K562 (cell line): ENCODE measurements around the gene SKIDA1. TPM values are rescaled to one million over a fixed set of nuclear protein-coding genes. Genes with fewer than 3 reads are reported as not detected.
"Not testable (repeated sequence)": the region's sequence is repeated elsewhere in the genome, so short reads cannot be mapped to it uniquely, and the experiment has no call there.

Experiments
- ATAC-seq: fragments of 200-7000 bp; cut with Tn5 transposase; 3 replicates; pipeline ENCODE4 v1.9.1; 2020; ENCODE audit warnings: moderate library complexity
- BruUV-seq: library from RNA; stranded (reverse); fragments of 400-500 nt; replicated peaks from 2 replicates; lab custom pipeline; 2021; lab: Mats Ljungman, UMichigan
- CTCF ChIA-PET: fragments of 300-600 bp; formaldehyde crosslinking; extraction: SDS; loops from one replicate; lab custom pipeline; 2021; ENCODE audit warnings: low intra/inter-chr PET ratio; lab: Yijun Ruan, JAX
- POLR2A ChIA-PET: fragments of 300-600, 350-650 bp; sonication (Branson Sonifier 250); formaldehyde crosslinking; extraction: SDS; loops from one replicate; lab custom pipeline; 2021; ENCODE audit warnings: antibody characterized with exemption, inconsistent platforms; lab: Yijun Ruan, JAX
- DNase-seq, 4 experiments: peaks; one replicate each; pipeline versions ENCODE4 v3.0.0 to v3.0.0-alpha.2; 2011 to 2018; ENCODE audit warnings: low spot score in 3 of 4, mixed read lengths in 3 of 4; ENCODE audit errors: extremely low read depth in 1 of 4
- FAIRE-seq: peaks from 2 replicates; lab custom pipeline; 2011; peaks lifted over from hg19 to GRCh38; lab: Jason Lieb, UNC
- H2AFZ ChIP-seq: 2 replicates; pipeline ENCODE4 v1.6.0; 2011; ENCODE audit warnings: low read depth, low read length, control low read depth, inconsistent platforms
- H3K27ac ChIP-seq: fragments of 200-600 bp; 3 replicates; pipeline ENCODE4 v1.8.0; 2011; ENCODE audit warnings: low read depth, mild to moderate bottlenecking, control low read depth, inconsistent platforms, low read length, moderate library complexity, mixed read lengths; ENCODE audit errors: extremely low read depth
- H3K27me3 ChIP-seq, 2 experiments: fragments of 300-600 bp in 1 of 2; 2 replicates in 1 of 2; 3 replicates in 1 of 2; pipeline versions ENCODE4 v1.6.0 to v1.8.0; 2011; ENCODE audit warnings: inconsistent platforms in 2 of 2, low read length in 2 of 2, mild to moderate bottlenecking in 1 of 2, mixed read lengths in 1 of 2, moderate library complexity in 1 of 2; ENCODE audit not compliant: control insufficient read depth in 2 of 2, insufficient read depth in 2 of 2
- H3K36me3 ChIP-seq: fragments of 300-600 bp; 3 replicates; pipeline ENCODE4 v1.8.0; 2011; ENCODE audit warnings: mild to moderate bottlenecking, low read length, inconsistent platforms; ENCODE audit not compliant: control insufficient read depth, insufficient read depth
- H3K4me1 ChIP-seq, 2 experiments: fragments of 200-600 bp in 1 of 2; replicated peaks in 1 of 2; 2 replicates in 1 of 2; 3 replicates in 1 of 2; pipeline versions ENCODE4 v1.5.1 to v1.8.0; 2011; ENCODE audit warnings: inconsistent platforms in 2 of 2, low read length in 2 of 2, mild to moderate bottlenecking in 1 of 2, mixed read lengths in 1 of 2, moderate library complexity in 1 of 2; ENCODE audit not compliant: control insufficient read depth in 2 of 2, insufficient read depth in 2 of 2
- H3K4me2 ChIP-seq: 2 replicates; pipeline ENCODE4 v1.6.1; 2011; ENCODE audit warnings: low read length, control low read depth, inconsistent platforms, mixed read lengths; ENCODE audit not compliant: insufficient read depth
- H3K4me3 ChIP-seq: fragments of 200-600 bp; sonication (generic), shearing (Covaris generic); 2 replicates; pipeline ENCODE4 v1.5.1; 2016; ENCODE audit warnings: control low read depth, inconsistent platforms
- H3K79me2 ChIP-seq: fragments of 200-600 bp; 3 replicates; pipeline ENCODE4 v1.8.0; 2011; ENCODE audit warnings: low read length, inconsistent platforms; ENCODE audit not compliant: control insufficient read depth, insufficient read depth
- H3K9ac ChIP-seq, 2 experiments: 2 replicates each; pipeline versions ENCODE4 v1.6.0 to v1.6.1; 2011; ENCODE audit warnings: low read depth in 2 of 2, low read length in 2 of 2, control low read depth in 1 of 2, inconsistent platforms in 1 of 2, mild to moderate bottlenecking in 1 of 2, mixed read lengths in 1 of 2; ENCODE audit not compliant: insufficient read depth in 1 of 2
- H3K9me1 ChIP-seq: one replicate; pipeline ENCODE4 v1.6.0; 2011; ENCODE audit warnings: inconsistent platforms, mild to moderate bottlenecking, low read length, moderate library complexity; ENCODE audit not compliant: control insufficient read depth, insufficient read depth
- H3K9me3 ChIP-seq: replicated peaks from 2 replicates; pipeline ENCODE4 v1.5.1; 2011; ENCODE audit warnings: low read depth, low read length, inconsistent platforms; ENCODE audit not compliant: control insufficient read depth, insufficient read depth
- H4K20me1 ChIP-seq: replicated peaks from 2 replicates; pipeline ENCODE4 v1.6.1; 2011; ENCODE audit warnings: low read length, inconsistent platforms, mixed read lengths; ENCODE audit not compliant: control insufficient read depth, insufficient read depth
- CREB1 ChIP-seq, 2 experiments: sonication (generic) in 1 of 2; formaldehyde crosslinking in 1 of 2; IDR thresholded peaks; 2 replicates each; pipeline versions ENCODE4 v1.6.1 to v1.8.0; 2012 to 2022; ENCODE audit warnings: inconsistent platforms in 1 of 2, mild to moderate bottlenecking in 1 of 2, missing genetic modification reagents in 1 of 2, moderate library complexity in 1 of 2
- FOXA1 ChIP-seq: fragments of 450-650 bp; IDR thresholded peaks from 2 replicates; pipeline ENCODE4 v1.6.1; 2016; ENCODE audit warnings: mild to moderate bottlenecking, borderline replicate concordance
- ZNF121 ChIP-seq: sonication (generic); formaldehyde crosslinking; conservative IDR thresholded peaks from 2 replicates; pipeline ENCODE4 v1.8.0; 2022; ENCODE audit warnings: missing genetic modification reagents
- ZNF384 ChIP-seq: IDR thresholded peaks from 2 replicates; pipeline ENCODE4 v1.6.1; 2012; ENCODE audit warnings: low read depth, low read length, improper control_type of control experiment
- ZNF79 ChIP-seq: fragments of 250-450 bp; sonication (Bioruptor Pico); IDR thresholded peaks from 2 replicates; pipeline ENCODE4 v1.4.0; 2020; ENCODE audit warnings: low read depth, mild to moderate bottlenecking, moderate library complexity
- WGBS: fragments of 100-300 bp; shearing (Covaris generic); methylation state at CpG from one replicate; pipeline ENCODE4 v1.1.6; 2016; ENCODE audit warnings: low coverage, mixed read lengths; ENCODE audit not compliant: insufficient coverage; ENCODE audit errors: missing lambda C conversion rate; 5-methylcytosine and 5-hydroxymethylcytosine counted together
- in situ Hi-C: fragments of 300-500 bp; cut with MboI; formaldehyde crosslinking; loops from 4 replicates; pipeline ENCODE4 v1.15.0; 2018; ENCODE audit warnings: inconsistent platforms, mixed read lengths
- intact Hi-C: fragments of 100-400 bp; cut with micrococcal nuclease; formaldehyde crosslinking; loops from 2 replicates; pipeline ENCODE4 v1.14.2; 2022
- polyA plus RNA-seq, 8 experiments: library from polyadenylated mRNA; depleted of rRNA in 4 of 8; stranded (reverse) in 5 of 8; unstranded in 3 of 8; fragments of >200 nt; fragmentation: Nextera tagmentation in 2 of 8; fragmentation: Illumina TruSeq in 1 of 8; extraction: Ambion mirVana in 2 of 8; extraction: Trizol in 1 of 8; gene quantifications; 2 replicates each; pipeline versions ENCODE4 v1.2.1 to v1.2.3, GENCODE V29; 2011 to 2014; ENCODE audit warnings: inconsistent platforms in 1 of 8, missing spikeins in 1 of 8
- total RNA-seq, 7 experiments: library from RNA; depleted of rRNA in 6 of 7; stranded (reverse); fragments of >200 nt in 6 of 7; fragmentation: Illumina TruSeq in 2 of 7; extraction: Trizol in 2 of 7; gene quantifications; 2 replicates each; pipeline versions ENCODE4 v1.2.1 to v1.2.3, GENCODE V29; 2011 to 2021; ENCODE audit warnings: low replicate concordance in 1 of 7

SKIDA1 gene
- total and polyA plus RNA-seq, 9 of the 15 experiments (the other 6 are each of a cell fraction or from before 2014, with no cell fraction given), result 0.05 to 1.1 (median 0.42) TPM

- Histone ChIP-seq H3K79me2 (peaks cover 81% of the 10 kb centered on the region), H3K36me3 (peaks cover 94% of the 10 kb centered on the region), H3K4me3 (no peak overlapping the region), H4K20me1 (no peaks in the 10 kb centered on the region; the same call in 1 of the 2 replicates), H2AFZ (no peak overlapping the region), H3K9ac (no peak overlapping the region), H3K9me1 (no peaks in the 10 kb centered on the region), H3K9me3 (no peaks in the 10 kb centered on the region), H3K4me1 (peaks cover 3 to 13% of the 10 kb centered on the region in 2 experiments; a peak in 2 of 5 replicates), H3K27ac (peak overlapping the region; percentile 24; the same call in 1 of the 3 replicates), H3K4me2 (no peak overlapping the region), H3K27me3 (no peaks in the 10 kb centered on the region)
- in situ Hi-C loops, result no loop called here
- ATAC-seq, result no peak; the same call in 2 of the 3 replicates
- BruUV-seq, result no TSS peak
- no peak for DNase-seq
- 92% methylated on average over 6 of the region's 6 CpGs for WGBS
- ChIA-PET POLR2A (no interaction called here), CTCF (no interaction called here)
- TF ChIP-seq ZNF121 (CRISPR knock-in tag), result 0 out of 2 replicates have a peak, but pooled peaks have one; percentile 32
- no peak for TF ChIP-seq FOXA1
- TF ChIP-seq ZNF384, result peak; percentile 19; the same call in 1 of the 2 replicates
- no peak for TF ChIP-seq CREB1 (IDR thresholded peaks at IDR 0.05)
- no peak for TF ChIP-seq CREB1 (CRISPR knock-in tag; IDR thresholded peaks at IDR 0.05)
- TF ChIP-seq ZNF79 (CRISPR knock-in tag), result no peak
- intact Hi-C loops, result no loop called here
- no peak for FAIRE-seq
Measured at GRCh38 chr10:21547246-21547645, 21.8 kb upstream of the SKIDA1 start.

GRCh38 chr10:21540701-21541100 is 15.2 kb upstream of the SKIDA1 start:
- CTCF ChIA-PET, BruUV-seq, DNase-seq, ATAC-seq, H4K20me1 ChIP-seq, H3K27ac ChIP-seq, H3K9me1 ChIP-seq, in situ Hi-C loops, H3K9me3 ChIP-seq, intact Hi-C loops, H3K9ac ChIP-seq, FAIRE-seq, H2AFZ ChIP-seq, H3K4me2 ChIP-seq, H3K27me3 ChIP-seq, H3K4me1 ChIP-seq, H3K4me3 ChIP-seq: not testable (repeated sequence)
- WGBS, result 93% methylated on average over 4 of the region's 4 CpGs
- H3K36me3 ChIP-seq, result peaks cover 95% of the 10 kb centered on the region
- POLR2A ChIA-PET, result interaction anchor here (1.4 to 2.6 kb wide), 2 partner anchors 10 to 13 kb away, joined by 4 to 11 read pairs; no protein-coding TSS in a partner anchor
- H3K79me2 ChIP-seq, result peaks cover 77% of the 10 kb centered on the region
